Right atrium auricular region (tissue), 2 donors: ENCODE measurements around the gene INHBA. TPM values are rescaled to one million over a fixed set of nuclear protein-coding genes. Genes with fewer than 3 reads are reported as not detected.

ENCODE experiments used
- DNase-seq: peaks from one replicate; pipeline ENCODE4 v3.0.0-alpha.2; 2019; ENCODE audit warnings: low spot score
- H3K27ac ChIP-seq, 2 donors: fragments of 200-600 bp; sonication (generic); 1 replicate in 1 of 2; 2 replicates in 1 of 2; pipeline ENCODE4 v1.5.1; 2016 to 2019
- H3K27me3 ChIP-seq, 2 donors: fragments of 200-600 bp; sonication (generic); one replicate each; pipeline versions ENCODE4 v1.5.1 to v1.6.0; 2017 to 2019
- H3K36me3 ChIP-seq: fragments of 200-600 bp; sonication (generic); one replicate; pipeline ENCODE4 v1.5.1; 2016
- H3K4me1 ChIP-seq, 2 donors: fragments of 200-600 bp; sonication (generic); one replicate each; pipeline versions ENCODE4 v1.5.1 to v1.6.0; 2017 to 2019
- H3K4me3 ChIP-seq, 2 donors: fragments of 200-600 bp; sonication (generic); 1 replicate in 1 of 2; 2 replicates in 1 of 2; pipeline ENCODE4 v1.5.1; 2017 to 2019; ENCODE audit warnings: mild to moderate bottlenecking in 1 of 2, moderate library complexity in 1 of 2
- H3K9me3 ChIP-seq, 2 donors: fragments of 200-600 bp; sonication (generic); one replicate each; pipeline ENCODE4 v1.5.1; 2019
- total RNA-seq, 2 donors: library from RNA; depleted of rRNA; stranded (reverse); fragments of >200 nt; gene quantifications; one replicate each; pipeline ENCODE4 v1.1.0, GENCODE V29; 2016
- TF ChIP-seq, protein P1 (sequence below), 2 donors: fragments of 200-600 bp; sonication (generic); IDR thresholded peaks; one replicate each; pipeline ENCODE4 v1.5.1; 2019; ENCODE audit warnings: antibody characterized with exemption in 2 of 2

Gene INHBA
- total RNA-seq, 2 donors from 2014 or later = 4.0 to 22.2 TPM

- Histone ChIP-seq H3K4me3 (no peak overlapping the region), H3K27me3 (no peaks in the 10 kb centered on the region)
Observed at GRCh38 chr7:41682422-41682821, 20.5 kb downstream of the INHBA start.

DNA sequence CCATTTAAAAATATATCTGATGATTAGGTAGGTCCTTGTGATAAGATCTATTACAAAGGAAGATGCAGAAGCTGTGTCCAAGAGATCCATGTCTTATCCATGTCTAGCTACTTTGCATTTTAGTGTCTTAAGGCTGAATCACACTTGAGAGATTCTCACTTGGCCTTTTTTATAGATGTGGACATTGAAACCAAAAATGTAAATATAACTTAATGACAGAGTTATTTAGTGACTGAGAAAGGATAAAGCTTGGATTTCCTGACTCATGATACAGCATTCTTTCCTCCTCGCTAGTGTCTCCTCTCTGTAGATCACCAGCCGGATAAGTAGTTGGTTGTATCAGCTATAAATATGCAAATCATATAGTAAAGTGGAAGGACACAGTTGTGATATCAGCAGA is 23.3 kb downstream of the INHBA start:
- no peaks in the 10 kb centered on the region for H3K9me3 ChIP-seq
- no peaks in the 10 kb centered on the region for H3K36me3 ChIP-seq
- DNase-seq = no peak
- H3K4me3 ChIP-seq = no peak overlapping the region
- no peak overlapping the region for H3K27ac ChIP-seq
- TF ChIP-seq, protein P1, sequence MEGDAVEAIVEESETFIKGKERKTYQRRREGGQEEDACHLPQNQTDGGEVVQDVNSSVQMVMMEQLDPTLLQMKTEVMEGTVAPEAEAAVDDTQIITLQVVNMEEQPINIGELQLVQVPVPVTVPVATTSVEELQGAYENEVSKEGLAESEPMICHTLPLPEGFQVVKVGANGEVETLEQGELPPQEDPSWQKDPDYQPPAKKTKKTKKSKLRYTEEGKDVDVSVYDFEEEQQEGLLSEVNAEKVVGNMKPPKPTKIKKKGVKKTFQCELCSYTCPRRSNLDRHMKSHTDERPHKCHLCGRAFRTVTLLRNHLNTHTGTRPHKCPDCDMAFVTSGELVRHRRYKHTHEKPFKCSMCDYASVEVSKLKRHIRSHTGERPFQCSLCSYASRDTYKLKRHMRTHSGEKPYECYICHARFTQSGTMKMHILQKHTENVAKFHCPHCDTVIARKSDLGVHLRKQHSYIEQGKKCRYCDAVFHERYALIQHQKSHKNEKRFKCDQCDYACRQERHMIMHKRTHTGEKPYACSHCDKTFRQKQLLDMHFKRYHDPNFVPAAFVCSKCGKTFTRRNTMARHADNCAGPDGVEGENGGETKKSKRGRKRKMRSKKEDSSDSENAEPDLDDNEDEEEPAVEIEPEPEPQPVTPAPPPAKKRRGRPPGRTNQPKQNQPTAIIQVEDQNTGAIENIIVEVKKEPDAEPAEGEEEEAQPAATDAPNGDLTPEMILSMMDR (IDR thresholded peaks at IDR 0.05) = no peak
- H3K4me1 ChIP-seq = no peaks in the 10 kb centered on the region
- no peaks in the 10 kb centered on the region for H3K27me3 ChIP-seq

More at GRCh38 chr7:41682422-41682821, 20.5 kb downstream of the INHBA start:
- no peaks in the 10 kb centered on the region for H3K9me3 ChIP-seq
- H3K27ac ChIP-seq = no peak overlapping the region
- TF ChIP-seq, protein P1 (IDR thresholded peaks at IDR 0.05) = no peak
- no peak for DNase-seq
- no peaks in the 10 kb centered on the region for H3K36me3 ChIP-seq
- no peaks in the 10 kb centered on the region for H3K4me1 ChIP-seq

DNA sequence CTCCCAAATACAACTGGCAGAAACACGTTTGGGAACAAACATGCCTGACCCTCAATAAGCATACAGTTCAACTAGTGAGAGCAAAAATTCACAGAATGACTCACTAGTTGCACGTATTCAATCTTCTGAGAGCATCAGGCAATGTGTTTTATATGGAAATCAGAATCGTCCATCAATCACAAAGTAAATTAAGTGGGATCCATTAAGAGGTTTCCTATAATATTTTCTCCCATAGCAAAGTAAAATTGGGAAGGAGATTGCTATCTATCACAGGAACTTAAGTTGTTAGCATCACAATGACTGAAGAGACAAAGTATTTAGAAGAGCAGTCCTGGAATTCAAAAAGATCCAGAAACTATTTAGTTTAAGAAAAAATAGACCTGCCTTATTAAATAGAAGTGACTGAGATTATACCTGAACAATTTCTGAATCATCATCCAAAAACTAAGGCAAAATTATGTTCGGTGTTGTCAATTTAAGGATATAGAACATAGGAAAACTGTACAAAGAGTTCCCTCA is 28.3 kb downstream of the INHBA start:
- H3K9me3 ChIP-seq = no peaks in the 10 kb centered on the region
- no peak overlapping the region for H3K27ac ChIP-seq
- H3K4me1 ChIP-seq = no peaks in the 10 kb centered on the region
- no peak for DNase-seq
- no peak overlapping the region for H3K4me3 ChIP-seq
- TF ChIP-seq, protein P1 (IDR thresholded peaks at IDR 0.05) = no peak
- no peaks in the 10 kb centered on the region for H3K36me3 ChIP-seq
- no peaks in the 10 kb centered on the region for H3K27me3 ChIP-seq

- Histone ChIP-seq H3K4me1 (no peaks in the 10 kb centered on the region), H3K27me3 (no peaks in the 10 kb centered on the region), H3K4me3 (no peak overlapping the region), H3K9me3 (no peaks in the 10 kb centered on the region), H3K27ac (no peak overlapping the region), H3K36me3 (no peaks in the 10 kb centered on the region)
- TF ChIP-seq, protein P1 (IDR thresholded peaks at IDR 0.05) = no peak
- DNase-seq = no peak
Observed at GRCh38 chr7:41661596-41661995, 41.3 kb downstream of the INHBA start.

DNA sequence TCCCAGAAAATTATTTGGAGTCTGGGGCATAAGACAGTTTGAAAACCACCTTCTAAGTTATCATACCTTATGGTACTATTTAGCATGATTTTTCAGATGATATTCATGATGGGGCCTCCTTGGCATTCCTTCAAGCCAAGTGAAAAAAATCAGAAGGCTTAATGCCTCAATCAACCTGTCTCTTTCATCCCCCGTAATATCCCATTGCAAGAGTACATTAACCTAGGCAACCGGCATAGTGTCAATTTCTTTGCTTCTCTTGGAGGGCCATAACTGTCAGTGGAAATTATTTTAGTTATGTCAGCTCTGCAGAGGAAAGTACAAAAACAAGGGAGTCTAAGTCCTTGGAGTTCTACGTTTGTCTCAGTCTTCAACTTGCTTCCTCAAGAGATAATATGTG is 43.4 kb downstream of the INHBA start:
- H3K9me3 ChIP-seq = no peaks in the 10 kb centered on the region
- TF ChIP-seq, protein P1 (IDR thresholded peaks at IDR 0.05) = no peak
- no peaks in the 10 kb centered on the region for H3K36me3 ChIP-seq
- no peak overlapping the region for H3K4me3 ChIP-seq
- no peak for DNase-seq
- H3K27me3 ChIP-seq = no peaks in the 10 kb centered on the region
- H3K27ac ChIP-seq = no peak overlapping the region
- H3K4me1 ChIP-seq = no peaks in the 10 kb centered on the region

GRCh38 chr7:41656366-41656765 is 46.5 kb downstream of the INHBA start:
- Histone ChIP-seq H3K4me1 (no peaks in the 10 kb centered on the region), H3K27me3 (no peaks in the 10 kb centered on the region), H3K27ac (no peak overlapping the region), H3K4me3 (no peak overlapping the region), H3K9me3 (no peaks in the 10 kb centered on the region), H3K36me3 (no peaks in the 10 kb centered on the region)
- no peak for DNase-seq
- TF ChIP-seq, protein P1 (IDR thresholded peaks at IDR 0.05) = no peak
